ENCODE measurements around the gene PRRT1.
A peak's percentile ranks its signal among the peaks of the same experiment; 100 is the strongest.
"Not testable (repeated sequence)": the region's sequence is repeated elsewhere in the genome, so short reads cannot be mapped to it uniquely, and the experiment has no call there.

The PRRT1 gene

DNA sequence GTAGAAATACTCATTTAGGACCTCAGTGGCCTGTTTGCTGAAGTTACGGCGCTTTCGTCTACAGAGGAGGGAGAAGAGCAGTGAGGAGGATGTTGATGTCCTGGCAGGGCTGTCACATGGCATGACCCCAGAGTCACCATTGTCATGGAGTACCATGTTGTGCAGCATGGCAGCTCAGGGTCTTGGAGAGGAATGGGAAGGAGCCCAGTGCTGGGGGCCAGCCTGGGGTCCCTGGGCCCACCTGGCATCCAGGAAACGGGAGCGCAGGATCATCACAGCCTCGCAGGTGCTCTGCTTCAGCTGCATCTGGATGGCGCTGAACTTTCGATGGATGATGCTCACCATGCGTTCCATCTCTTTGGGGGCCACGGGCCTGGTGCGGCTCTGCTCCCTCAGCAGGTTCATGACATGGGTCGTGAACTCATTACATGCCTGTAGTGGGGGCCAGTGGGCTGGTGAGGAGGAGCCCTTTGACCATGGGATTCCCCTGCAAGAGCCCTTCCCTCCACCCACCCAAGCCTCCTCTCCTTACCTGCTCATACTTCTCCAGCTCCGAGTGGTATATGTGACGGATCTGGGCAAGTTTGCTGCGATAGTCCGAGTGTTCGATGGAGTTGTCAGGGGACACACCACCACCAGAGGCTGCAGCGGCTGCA is 36.1 kb upstream of the PRRT1 start:
- DNase-seq: not testable (repeated sequence)

DNA sequence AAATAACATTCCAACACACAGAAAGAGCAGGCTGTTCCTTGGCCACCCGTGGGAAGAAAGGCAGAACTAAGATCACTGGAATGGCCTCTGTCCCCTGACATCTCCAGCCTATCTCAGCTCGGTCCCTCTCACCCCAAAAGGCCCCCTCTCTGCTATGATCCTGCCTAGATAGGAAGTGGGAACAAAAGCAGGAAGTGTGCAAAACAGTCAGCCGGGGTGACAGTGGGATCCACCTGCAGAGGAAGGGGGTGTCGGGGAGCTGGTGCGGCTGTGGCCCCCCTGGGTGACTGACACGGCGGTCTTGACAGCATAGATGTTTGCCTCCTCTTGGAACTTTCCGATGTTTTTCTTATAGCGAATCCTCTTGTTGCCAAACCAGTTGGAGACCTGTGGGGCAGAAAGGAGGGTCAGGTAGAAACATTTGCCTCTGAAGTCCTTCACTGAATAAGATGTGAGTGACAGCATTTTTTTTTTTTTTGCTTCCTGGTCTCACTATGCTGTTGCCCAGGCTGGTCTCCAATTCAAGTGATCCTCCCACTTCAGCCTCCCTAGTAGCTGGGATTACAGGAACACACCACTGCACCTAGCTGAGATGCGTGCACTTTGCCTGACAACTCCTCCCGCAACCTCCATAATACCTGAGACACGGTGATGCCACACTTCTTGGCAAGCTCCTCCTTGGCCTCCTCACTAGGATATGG is 35.4 kb upstream of the PRRT1 start:
- no peak for DNase-seq

DNA sequence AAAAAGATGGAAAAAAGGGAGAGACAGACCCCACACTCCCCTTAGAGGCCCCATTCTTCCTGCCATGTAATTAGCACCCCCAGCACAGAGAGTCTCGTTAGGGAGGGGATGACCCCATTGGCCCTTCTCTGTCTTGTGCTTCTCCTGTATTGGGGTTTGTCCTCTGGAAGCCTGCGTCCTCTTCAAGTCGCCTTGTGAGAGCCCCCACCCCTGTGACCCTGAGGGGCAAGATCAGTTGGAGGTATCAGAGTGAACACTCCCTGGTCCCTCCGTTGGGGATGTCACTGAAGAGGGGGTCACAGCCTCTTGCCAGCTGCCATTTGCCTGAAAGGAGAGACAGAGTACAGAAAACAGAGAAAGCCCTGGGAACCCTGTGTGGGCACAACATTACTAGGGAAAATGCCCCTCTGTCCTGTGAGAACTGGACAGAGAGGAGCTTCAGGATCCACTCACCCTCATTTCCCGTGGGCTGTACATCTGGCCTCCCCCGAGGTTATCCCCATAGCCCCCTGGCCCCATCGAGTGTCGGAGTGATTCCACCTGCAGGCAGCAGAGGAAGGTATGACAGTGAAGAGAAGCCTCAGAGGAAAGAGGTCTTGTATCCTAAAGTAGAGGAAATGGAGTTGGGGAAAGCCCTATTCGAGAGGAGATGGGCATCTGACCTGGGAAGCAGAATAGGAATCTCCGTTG is 34.6 kb upstream of the PRRT1 start:
- not testable (repeated sequence) for DNase-seq

DNA sequence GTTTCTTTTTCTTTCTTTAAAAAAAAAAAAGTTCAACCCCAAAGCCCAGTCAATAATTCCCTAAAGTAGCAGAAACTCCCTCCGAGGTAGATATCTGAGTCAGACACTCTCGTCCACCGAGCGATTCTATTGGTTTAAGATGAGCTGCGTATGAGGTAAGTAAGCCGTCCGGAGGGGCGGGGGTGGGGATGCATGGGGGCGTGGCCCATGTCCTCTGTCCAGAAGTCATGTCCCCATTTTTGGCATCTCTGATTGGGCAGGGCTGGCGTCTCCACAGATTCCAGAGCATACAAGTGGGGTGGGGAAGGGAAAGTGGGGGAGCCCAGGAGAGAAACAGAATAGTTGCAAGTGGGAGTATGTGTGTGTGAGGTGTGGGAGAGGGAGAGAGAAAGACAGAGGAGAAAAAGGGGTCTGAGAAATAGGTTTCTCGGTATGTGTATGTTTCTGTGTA is 34.0 kb upstream of the PRRT1 start:
- peak; percentile 38 to 64 for DNase-seq

DNA sequence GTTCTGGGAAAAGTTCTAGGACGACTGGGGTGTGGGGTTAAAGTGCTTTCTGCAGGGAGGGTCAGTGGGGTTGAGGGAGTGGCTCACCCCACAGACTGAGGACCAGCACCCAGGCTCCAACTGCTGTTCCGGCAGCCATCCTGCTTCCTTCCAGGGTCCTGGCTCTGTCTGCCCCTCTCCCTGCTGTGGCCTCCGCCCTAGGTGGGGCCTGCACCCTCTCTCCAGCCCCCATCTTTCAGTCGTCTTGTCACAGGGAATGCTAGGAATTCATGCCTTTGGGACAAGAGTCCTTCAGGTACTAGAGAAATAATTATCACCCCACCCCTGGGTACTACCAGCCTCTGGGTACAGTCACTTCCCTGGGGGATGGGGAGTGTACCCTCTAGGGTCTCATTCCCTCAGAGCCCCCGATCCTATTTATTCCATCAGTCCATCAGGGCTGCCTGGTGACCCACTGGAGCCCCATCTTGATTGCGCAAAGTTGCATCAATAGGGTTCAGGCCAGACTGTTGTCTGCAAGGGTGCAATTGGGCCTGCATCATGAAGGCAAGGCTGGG is 32.4 kb upstream of the PRRT1 start, which contains the start of gene AGER:
Gene AGER (minus strand): TSS at position 170 of the 557 bp plus-strand sequence. CDS start 31 bp downstream, at position 139.
- no peak for DNase-seq

DNA sequence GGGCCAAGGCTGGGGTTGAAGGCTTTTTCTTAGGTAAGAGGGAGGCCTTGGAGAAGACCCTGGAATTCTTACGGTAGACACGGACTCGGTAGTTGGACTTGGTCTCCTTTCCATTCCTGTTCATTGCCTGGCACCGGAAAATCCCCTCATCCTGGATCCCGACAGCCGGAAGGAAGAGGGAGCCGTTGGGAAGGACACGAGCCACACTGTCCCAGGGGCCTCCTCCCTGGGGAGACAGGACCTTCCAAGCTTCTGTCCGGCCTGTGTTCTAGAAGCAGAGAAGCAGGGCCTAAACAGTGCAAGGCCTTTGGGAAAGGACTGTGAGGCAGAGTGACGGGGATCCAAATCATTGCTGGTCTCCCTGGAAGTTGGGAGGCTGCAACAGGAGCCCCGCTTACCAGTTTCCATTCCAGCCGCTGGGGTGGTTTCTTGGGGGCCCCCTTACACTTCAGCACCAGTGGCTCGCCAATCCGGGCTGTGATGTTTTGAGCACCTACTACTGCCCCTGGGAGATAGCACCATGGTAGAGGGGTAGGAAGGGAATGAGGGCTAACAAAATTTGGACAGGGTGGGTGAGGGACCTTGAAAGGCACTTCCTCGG is 31.8 kb upstream of the PRRT1 start:
- no peak for DNase-seq

DNA sequence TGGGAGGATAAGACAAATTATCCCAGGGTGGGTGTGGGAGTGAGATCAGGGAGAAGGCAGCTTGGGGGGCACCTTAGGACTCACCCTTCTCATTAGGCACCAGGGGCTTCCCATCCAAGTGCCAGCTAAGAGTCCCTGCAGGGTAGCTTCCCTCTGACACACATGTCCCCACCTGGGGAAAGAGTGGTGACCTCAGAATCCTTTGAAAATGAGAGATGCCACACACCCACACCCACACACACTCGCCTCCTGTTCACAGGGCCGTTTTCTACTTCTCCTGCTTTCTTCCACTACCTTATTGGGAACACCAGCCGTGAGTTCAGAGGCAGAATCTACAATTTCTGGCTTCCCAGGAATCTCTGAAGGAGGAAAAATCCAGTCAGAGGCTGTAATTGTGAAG is 31.3 kb upstream of the PRRT1 start:
- no peak for DNase-seq

DNA sequence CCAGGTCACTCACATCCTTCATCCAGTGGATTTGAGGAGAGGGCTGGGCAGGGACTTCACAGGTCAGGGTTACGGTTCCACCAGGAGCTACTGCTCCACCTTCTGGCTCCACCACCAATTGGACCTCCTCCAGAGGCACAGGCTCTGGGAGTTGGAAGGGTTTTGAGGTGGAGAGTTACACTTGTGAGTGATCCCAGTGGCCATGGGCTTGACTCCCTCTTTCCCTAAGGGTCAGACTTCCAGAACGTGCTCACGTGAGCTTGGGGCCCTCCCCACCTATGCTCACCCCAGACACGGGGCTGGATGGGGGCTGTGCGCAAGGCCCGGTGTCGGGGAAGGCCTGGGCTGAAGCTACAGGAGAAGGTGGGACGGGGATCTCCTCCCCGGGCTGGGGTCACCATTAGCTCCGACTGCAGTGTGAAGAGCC is 30.8 kb upstream of the PRRT1 start:
- DNase-seq: no peak

DNA sequence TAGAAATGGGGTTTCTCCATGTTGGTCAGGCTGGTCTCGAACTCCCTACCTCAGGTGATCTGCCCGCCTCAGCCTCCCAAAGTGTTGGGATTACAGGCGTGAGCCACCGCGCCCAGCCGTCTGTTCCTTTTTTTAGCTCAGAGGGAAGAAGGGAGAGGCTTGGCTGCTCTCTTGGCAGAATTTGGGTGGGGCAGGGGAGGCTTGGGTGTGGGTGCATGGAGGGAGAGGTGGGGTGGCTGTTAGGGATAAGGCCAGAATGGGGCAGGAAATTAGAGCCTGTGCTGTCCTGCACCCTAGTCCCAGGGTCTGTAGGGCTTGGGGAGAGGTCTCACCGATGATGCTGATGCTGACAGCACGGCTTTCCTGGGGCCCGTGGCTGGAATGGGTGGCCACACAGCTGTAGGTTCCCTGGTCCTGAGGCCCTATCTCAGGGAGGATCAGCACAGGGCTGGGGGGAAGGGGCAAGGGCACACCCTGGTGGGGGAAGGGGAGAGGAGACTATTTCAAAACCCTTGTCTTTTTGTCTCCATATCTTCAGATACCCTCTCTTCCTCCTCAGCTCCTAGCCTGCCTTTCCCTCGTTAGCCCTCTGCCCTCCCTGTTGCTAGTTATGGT is 30.3 kb upstream of the PRRT1 start:
- DNase-seq: no peak

DNA sequence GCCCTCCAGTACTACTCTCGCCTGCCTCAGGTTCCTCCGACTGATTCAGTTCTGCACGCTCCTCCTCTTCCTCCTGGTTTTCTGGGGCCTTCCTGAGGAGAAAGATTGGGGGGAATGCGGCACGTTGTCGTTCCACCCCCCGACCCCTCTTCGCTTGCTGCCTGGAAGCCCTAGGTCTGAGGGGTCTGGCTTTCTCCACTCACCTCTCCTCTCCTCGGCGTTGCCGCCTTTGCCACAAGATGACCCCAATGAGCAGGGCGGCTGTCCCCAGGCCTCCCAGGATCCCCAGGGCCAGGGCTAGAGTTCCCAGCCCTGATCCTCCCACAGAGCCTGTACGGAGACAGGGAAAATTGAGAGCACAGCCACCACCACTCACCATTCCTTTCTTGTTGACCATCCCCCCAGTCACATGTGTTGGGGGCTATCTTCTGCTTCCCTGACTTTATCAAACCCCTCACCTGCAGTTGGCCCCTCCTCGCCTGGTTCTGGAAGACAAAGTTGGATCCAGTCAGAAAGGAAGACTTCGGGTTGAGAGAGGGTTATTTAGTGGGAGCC is 29.5 kb upstream of the PRRT1 start:
- DNase-seq: no peak

DNA sequence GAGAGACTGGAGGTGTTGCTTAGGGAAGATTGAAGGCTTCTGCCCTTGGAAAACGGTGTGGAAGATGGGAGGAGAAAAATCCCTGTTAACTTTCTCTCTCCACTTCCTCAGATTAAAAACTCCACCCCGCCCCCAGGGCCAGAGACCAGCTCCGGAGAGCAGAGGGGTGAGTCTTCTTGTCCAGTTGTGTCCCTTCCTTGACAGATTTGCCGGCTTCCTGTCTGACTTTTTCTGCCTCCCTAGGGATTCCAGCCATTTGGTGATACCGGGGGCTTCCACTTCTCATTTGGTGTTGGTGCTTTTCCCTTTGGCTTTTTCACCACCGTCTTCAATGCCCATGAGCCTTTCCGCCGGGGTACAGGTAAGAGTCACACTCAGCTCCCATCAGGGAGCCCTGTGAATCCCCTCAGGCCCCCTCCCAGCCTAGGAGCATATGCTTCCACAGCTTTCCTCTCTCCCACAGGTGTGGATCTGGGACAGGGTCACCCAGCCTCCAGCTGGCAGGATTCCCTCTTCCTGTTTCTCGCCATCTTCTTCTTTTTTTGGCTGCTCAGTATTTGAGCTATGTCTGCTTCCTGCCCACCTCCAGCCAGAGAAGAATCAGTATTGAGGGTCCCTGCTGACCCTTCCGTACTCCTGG is 28.1 kb upstream of the PRRT1 start:
- no peak for DNase-seq

DNA sequence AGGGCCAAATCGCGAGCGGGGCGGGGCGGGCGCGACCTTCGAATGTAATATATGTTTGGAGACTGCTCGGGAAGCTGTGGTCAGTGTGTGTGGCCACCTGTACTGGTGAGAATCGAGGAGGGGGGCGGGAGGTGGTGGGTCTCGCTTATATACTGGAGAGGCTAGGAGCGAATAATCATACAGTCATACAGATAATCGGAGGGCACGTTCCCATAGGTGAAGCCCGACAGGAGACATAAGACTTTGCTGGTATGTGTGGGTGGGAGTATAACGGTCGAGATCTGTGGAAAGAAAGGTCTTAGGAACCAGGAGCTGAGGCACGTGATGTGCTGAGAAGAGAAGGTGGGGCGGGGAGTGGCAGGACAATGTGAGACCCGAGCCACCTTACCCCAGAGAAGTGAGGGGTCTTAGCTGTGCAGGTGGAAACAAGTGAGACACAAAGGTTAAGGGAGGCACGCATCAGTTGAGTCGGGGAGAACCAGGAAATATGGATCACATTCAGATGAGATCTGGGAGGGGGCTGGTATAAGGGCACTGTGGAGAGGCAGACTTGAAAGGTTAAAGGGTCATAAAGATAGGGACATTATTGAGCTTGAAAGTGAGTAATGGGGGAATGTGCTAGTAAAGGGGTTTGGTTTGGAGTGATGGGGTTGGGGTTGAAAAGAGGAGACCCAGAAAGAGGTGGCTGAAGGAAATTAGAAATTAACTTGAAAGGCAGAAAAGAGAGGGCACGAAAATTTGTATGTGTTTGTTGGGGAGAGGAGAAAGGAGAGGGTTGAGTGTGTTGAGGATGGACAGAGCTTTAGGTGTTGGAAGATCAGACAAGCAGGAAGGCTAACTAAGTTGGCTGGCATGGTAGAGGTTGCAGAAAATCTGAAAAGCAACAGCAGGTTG is 27.1 kb upstream of the PRRT1 start:
- no peak for DNase-seq

DNA sequence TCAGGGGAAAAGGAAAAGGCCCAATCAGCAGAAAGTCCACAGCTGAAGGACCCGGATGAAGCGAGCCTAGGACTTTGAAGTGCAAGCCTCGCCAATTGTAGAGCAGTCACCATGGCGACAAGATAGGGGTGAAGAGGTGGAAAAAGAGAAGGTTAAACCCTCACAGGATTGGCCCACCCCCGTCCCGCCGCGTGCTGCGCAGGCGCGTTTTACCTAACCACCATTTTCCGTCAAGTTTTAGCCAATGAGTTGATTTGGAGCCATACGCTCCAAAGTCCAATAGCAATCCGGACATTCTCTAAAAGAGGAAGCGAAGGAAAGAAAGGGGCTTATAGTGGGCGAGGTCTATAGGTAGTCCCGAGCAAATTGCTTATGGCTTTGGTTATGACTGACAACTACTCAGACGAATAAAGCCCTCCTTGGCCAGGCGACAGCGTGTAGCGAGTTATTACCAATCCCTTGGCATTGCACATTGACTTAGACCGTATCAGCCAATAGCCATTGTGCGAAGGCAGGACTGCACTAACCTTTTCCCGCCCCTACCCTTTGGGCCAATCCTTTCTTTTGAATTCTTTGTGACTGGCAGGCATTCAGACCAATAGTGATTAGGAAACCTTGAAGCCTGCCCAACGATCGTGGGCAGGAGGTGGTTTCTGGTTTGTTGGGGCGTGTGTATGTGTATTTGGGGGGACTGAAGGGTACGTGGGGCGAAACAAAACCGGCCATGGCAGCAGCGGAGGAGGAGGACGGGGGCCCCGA is 26.2 kb upstream of the PRRT1 start, which contains the start of gene RNF5:
Gene RNF5 (plus strand): TSS at position 618 of the 759 bp plus-strand sequence. CDS start 107 bp downstream, at position 725.
- peak; percentile 100 for DNase-seq

DNA sequence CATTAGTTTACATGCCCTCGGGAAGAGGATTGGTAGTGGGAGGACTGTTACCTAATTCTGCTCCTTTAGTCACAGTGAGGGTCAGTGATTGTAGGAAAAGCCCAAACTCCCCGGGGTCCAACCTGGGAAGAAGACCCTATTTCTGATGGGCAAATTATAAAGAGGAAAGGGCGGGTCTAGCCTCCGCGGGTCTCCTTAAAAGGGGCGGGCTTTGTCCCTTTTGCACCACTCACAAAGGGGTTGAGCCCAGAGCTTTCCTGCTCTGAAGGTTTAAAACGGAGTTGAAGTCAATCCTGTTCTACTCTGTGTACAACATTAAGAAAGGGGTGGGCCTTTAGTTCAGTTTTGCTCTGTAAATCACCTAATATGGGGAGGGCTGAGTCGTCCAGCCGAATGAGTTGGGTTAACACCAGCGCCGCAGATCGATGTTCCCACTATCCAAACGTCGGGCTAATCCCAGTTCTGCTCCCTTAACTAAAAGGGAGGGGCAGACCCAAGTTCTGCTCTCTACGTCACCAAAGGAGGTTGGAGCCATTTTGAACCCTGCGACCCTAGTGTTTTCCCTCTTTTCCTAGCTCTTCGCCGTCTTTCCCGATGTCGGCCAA is 25.5 kb upstream of the PRRT1 start:
- peak in 1 of 2 donors; percentile 38 for DNase-seq

DNA sequence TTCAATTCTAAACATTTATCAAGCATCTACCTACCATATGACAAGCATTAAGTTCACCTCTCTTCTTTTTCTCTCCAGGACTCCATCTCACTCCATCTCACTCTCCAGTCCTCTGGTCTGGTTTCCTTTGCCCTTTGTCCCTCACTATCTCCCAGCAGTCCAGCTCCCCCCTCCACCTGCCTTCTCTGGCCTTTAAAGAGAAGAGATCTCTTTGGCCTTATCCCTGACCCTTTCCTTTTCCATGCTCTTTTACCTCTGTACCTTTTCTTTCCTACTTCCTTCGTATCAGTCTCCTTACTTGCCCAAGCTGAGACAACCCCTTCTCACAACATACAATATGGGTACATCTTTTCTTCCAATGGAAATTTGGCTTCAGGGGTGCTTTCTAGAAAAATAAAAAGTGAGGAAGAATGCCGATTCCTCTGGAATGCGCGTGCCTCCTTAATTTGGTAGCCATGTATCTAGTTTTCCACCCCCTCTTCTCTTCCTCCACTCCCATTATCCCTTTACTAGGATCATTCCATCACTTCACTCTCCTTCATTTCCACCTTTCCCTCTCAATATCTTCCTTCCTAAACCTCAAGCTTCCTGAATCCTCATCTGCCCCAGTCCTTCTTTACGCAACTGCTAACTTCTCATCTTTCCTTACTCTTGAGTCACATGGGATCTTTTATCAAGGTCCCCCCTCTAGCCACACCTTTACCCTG is 24.9 kb upstream of the PRRT1 start:
- no peak for DNase-seq

DNA sequence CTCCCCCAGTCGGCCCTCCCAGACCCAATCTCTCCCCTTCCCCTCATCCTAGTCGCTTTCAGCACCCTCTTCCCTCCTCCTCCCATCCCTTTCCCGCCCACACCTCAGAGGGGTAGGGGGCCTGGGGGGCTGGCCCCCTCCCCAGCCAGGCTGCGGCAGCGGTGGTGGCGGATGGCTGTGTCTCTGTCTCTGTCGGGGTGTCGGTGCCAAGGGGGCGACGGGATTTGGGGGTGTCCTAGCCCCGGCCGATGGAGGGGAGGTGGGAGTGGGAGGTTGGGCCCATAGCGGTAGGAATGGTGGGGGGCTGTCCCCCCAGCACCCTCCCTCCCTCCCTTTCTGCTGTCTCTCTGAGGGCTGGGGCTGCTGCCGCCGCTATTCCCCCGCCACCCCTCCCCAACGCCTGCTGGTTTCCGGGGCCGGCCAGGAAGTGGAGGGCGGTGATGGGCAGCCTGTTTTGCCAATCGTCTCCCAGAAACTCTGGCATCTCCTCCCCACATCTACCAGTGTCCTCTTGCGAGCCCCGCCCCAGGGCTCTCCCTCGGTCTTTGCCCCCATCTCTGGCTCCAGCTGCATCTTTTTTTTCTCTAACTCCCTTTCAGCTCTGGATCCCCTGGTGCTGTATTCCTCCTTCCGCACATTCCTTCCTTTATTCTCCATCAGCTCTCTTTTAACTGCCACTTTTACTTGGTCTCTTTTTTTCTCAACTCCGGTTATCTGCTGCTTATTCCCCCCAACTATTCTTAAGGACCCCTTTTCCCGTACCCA is 24.2 kb upstream of the PRRT1 start, which contains the start of gene AGPAT1:
Gene AGPAT1 (minus strand): TSS at position 374 of the 765 bp plus-strand sequence. CDS start 4,588 bp downstream, outside the sequence.
- DNase-seq: peak; percentile 94 to 96

DNA sequence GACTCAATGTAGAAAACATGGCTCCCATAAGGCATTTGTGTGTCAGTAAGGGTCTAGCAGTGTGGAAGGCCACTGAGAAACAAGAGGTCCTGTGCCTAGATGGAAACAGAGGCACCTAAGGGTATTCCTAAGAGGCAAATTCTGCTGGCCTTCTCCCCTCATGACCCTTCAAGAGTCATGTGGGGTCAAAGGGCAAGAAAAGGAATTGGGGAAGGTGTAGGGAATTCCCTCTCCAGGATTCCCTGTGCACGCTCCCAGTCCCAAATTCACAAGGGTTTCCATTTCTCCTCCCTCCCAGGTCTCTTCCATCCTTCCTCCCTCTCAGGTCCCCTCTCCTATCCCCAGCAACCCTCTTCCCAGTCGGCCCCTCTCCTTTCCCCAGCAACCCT is 23.6 kb upstream of the PRRT1 start:
- DNase-seq: no peak

Data from inflammatory macrophage (primary cell).